Ovary (tissue), 3 donors: ENCODE results near the gene LUZP2.

Source experiments
- POLR2A ChIP-seq: fragments of 450-650 bp; IDR thresholded peaks from one replicate; pipeline ENCODE4 v1.6.1; 2017; ENCODE audit warnings: antibody characterized with exemption, mild to moderate bottlenecking, moderate library complexity
- TF ChIP-seq, protein P1 (sequence below), 3 donors: fragments of 450-650 bp in 2 of 3; fragments of 200-600 bp in 1 of 3; IDR thresholded peaks; one replicate each; pipeline versions ENCODE4 v1.5.1 to v1.8.0; 2016 to 2022; ENCODE audit warnings: antibody characterized with exemption in 3 of 3, mild to moderate bottlenecking in 1 of 3
- donor health status: DM: no; HTN: no; CAD: no.

DNA sequence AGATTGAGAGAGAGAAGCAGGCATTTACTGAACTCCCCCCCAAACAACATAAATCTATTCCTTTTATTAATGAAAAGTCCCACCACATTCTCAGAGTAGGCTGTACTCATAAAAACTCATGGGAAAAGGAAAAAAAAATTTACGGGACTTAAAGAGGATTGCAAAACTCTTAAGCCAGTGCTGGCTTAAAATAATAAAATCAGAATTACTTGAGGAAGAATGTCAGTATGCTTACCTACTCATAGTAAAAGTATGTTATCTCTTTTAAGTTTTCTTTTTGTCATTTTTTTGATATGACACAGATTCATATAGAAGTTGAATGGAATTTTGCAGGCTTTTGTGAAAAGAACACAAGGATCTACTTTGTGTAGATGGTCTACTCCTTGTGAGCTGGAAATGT is 126.3 kb downstream of the LUZP2 start:
- no peak for TF ChIP-seq POLR2A
- TF ChIP-seq, protein P1, sequence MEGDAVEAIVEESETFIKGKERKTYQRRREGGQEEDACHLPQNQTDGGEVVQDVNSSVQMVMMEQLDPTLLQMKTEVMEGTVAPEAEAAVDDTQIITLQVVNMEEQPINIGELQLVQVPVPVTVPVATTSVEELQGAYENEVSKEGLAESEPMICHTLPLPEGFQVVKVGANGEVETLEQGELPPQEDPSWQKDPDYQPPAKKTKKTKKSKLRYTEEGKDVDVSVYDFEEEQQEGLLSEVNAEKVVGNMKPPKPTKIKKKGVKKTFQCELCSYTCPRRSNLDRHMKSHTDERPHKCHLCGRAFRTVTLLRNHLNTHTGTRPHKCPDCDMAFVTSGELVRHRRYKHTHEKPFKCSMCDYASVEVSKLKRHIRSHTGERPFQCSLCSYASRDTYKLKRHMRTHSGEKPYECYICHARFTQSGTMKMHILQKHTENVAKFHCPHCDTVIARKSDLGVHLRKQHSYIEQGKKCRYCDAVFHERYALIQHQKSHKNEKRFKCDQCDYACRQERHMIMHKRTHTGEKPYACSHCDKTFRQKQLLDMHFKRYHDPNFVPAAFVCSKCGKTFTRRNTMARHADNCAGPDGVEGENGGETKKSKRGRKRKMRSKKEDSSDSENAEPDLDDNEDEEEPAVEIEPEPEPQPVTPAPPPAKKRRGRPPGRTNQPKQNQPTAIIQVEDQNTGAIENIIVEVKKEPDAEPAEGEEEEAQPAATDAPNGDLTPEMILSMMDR (IDR thresholded peaks at IDR 0.05): no peak
